SK-N-MC (cell line): ENCODE data around the gene NOX5.

ENCODE experiments used
- EZH2 ChIP-seq: fragments of 200-600 bp; sonication (generic); IDR thresholded peaks from one replicate; pipeline ENCODE4 v1.6.1; 2017; ENCODE audit warnings: antibody characterized with exemption
- FOXP2 ChIP-seq: optimal IDR thresholded peaks from 2 replicates; pipeline ENCODE3; 2011; ENCODE audit warnings: mild to moderate bottlenecking, moderate library complexity; ENCODE audit not compliant: insufficient read depth; ENCODE audit errors: extremely low read length, control extremely low read depth
- POLR2AphosphoS5 ChIP-seq: IDR thresholded peaks from 2 replicates; pipeline ENCODE4 v1.6.1; 2012; ENCODE audit warnings: mild to moderate bottlenecking, low read depth, low read length, borderline replicate concordance

GRCh38 chr15:69064649-69065048 is 50.2 kb downstream of the NOX5 start:
- TF ChIP-seq POLR2AphosphoS5 (no peak), EZH2 (no peak), FOXP2 (no peak)
